Measurements from ENCODE around the gene DNAAF5. TPM values are rescaled to one million over a fixed set of nuclear protein-coding genes. Genes with fewer than 3 reads are reported as not detected.

Gene DNAAF5
- total RNA-seq, 1 donor from 2014 or later, result 15.8 TPM

- no peak for TF ChIP-seq CTCF (IDR thresholded peaks at IDR 0.05)
- no peak overlapping the region for H3K4me3 ChIP-seq
- H3K36me3 ChIP-seq, result peaks cover 40% of the 10 kb centered on the region
- intact Hi-C loops (cut with DNase I), result no loop called here
- DNase-seq (no peak), ATAC-seq (no peak)
- H3K27ac ChIP-seq, result no peak overlapping the region
- no peaks in the 10 kb centered on the region for H3K9me3 ChIP-seq
- H3K27me3 ChIP-seq, result no peaks in the 10 kb centered on the region
- no peaks in the 10 kb centered on the region for H3K4me1 ChIP-seq
Observed at GRCh38 chr7:781186-781849, 54.8 kb downstream of the DNAAF5 start.

- no peak overlapping the region for H3K4me3 ChIP-seq
- no peak overlapping the region for H3K27ac ChIP-seq
- no peaks in the 10 kb centered on the region for H3K9me3 ChIP-seq
- ATAC-seq (no peak), DNase-seq (no peak)
- no peaks in the 10 kb centered on the region for H3K27me3 ChIP-seq
- no peaks in the 10 kb centered on the region for H3K4me1 ChIP-seq
- peaks cover 40% of the 10 kb centered on the region for H3K36me3 ChIP-seq
- no peak for TF ChIP-seq CTCF (IDR thresholded peaks at IDR 0.05)
- intact Hi-C loops (cut with DNase I), result no loop called here
Observed at GRCh38 chr7:781936-782529, 55.5 kb downstream of the DNAAF5 start.

- Histone ChIP-seq H3K27ac (no peak overlapping the region), H3K27me3 (no peaks in the 10 kb centered on the region), H3K4me1 (no peaks in the 10 kb centered on the region), H3K9me3 (no peaks in the 10 kb centered on the region), H3K4me3 (no peak overlapping the region), H3K36me3 (peaks cover 40% of the 10 kb centered on the region)
- DNase-seq (no peak), ATAC-seq (no peak)
- intact Hi-C loops (cut with DNase I), result no loop called here
- TF ChIP-seq CTCF (IDR thresholded peaks at IDR 0.05), result no peak
Observed at GRCh38 chr7:782718-783449, 56.4 kb downstream of the DNAAF5 start.

- no peaks in the 10 kb centered on the region for H3K27me3 ChIP-seq
- no peak overlapping the region for H3K4me3 ChIP-seq
- no peaks in the 10 kb centered on the region for H3K4me1 ChIP-seq
- TF ChIP-seq CTCF (IDR thresholded peaks at IDR 0.05), result no peak
- DNase-seq, result no peak
- intact Hi-C loops (cut with DNase I), result no loop called here
- no peak for ATAC-seq
- H3K36me3 ChIP-seq, result peaks cover 40% of the 10 kb centered on the region
- H3K9me3 ChIP-seq, result no peaks in the 10 kb centered on the region
- no peak overlapping the region for H3K27ac ChIP-seq
Observed at GRCh38 chr7:783556-784490, 57.3 kb downstream of the DNAAF5 start.

GRCh38 chr7:784971-785370 lies 58.5 kb downstream of the DNAAF5 start:
- no peak for TF ChIP-seq CTCF (IDR thresholded peaks at IDR 0.05)
- Histone ChIP-seq H3K36me3 (peaks cover 36% of the 10 kb centered on the region), H3K27me3 (no peaks in the 10 kb centered on the region), H3K27ac (no peak overlapping the region), H3K4me3 (no peak overlapping the region), H3K9me3 (no peaks in the 10 kb centered on the region), H3K4me1 (no peaks in the 10 kb centered on the region)
- intact Hi-C loops (cut with DNase I), result loop anchor here (5.0 kb wide), 1 partner anchor 92 kb away; the partner anchor contains the start of gene GET4
- DNase-seq (no peak), ATAC-seq (no peak)

Measured in upper lobe of right lung (tissue), 1 donor.